HK-2 (cell line): ENCODE results near the gene ROBO4.

Source experiments
- DNase-seq: peaks from one replicate; pipeline ENCODE4 v3.0.0-alpha.2; 2018; ENCODE audit not compliant: unreplicated experiment

The ROBO4 gene

GRCh38 chr11:124897674-124898262, at the start of gene ROBO4:
Gene ROBO4 (minus strand): TSS chr11:124897865. CDS start chr11:124897795, 70 bp downstream.
- DNase-seq, result no peak

DNA sequence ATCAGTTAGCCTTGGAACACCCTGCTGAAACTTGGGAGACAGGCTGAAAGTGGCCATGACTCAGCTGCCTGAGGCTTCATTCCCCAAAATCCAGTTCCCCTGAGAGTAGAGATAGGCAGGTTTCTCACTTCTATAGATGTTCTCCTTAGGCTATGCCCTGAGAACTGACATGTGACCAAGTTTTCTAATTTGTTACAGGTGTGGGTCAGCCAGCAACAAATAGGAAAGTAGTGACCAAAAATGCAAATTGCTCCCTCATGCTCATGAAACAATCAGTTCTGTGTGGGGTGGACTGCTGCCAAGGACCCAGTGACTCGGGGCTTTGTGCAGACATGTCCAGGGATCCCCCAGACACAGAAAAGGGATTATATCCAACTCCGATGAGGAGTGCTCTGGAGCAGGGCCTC, 49.1 kb upstream of the ROBO4 start:
- DNase-seq, result no peak

- DNase-seq, result no peak
Observed at GRCh38 chr11:124945826-124946225, 48.2 kb upstream of the ROBO4 start.

DNA sequence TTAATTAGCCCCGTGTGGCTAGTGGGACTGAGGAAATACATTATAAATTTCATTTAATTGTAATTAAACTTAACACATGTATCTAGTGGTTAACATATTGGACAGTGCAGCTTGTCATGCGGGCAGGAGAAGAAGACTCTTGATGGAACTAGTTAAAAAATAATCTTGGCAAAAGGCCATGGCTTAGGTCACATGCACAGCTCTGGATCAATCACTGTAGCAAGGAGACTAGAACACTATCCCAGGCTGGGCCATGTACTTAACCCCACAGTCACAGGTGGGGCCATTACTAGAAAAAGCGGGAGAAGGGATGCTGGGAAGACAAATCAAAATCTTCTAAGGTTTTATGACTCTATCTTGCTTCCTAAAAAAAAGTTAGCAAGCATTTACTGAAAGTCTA, 46.9 kb upstream of the ROBO4 start:
- DNase-seq, result no peak

DNA sequence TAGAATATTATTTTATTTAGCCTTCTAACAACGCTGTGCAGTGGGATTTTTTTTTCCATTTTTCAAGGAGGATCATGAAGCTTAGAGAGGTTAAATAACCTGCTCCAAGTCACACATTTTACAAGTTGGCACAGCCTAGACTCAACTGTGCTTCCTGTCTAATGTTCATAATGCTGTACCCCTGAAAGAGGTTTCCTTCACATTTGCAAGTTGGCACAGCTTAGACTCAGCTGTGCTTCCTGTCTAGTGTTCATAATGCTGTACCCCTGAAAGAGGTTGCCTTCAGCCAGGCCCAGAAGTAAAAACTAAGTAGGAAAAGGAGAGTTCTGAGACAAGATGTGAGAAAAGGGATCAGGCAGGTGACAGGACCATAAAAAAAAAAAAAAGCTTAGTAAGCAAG, 46.1 kb upstream of the ROBO4 start:
- DNase-seq, result no peak

GRCh38 chr11:124943254-124943616, 45.6 kb upstream of the ROBO4 start:
- DNase-seq, result no peak

DNA sequence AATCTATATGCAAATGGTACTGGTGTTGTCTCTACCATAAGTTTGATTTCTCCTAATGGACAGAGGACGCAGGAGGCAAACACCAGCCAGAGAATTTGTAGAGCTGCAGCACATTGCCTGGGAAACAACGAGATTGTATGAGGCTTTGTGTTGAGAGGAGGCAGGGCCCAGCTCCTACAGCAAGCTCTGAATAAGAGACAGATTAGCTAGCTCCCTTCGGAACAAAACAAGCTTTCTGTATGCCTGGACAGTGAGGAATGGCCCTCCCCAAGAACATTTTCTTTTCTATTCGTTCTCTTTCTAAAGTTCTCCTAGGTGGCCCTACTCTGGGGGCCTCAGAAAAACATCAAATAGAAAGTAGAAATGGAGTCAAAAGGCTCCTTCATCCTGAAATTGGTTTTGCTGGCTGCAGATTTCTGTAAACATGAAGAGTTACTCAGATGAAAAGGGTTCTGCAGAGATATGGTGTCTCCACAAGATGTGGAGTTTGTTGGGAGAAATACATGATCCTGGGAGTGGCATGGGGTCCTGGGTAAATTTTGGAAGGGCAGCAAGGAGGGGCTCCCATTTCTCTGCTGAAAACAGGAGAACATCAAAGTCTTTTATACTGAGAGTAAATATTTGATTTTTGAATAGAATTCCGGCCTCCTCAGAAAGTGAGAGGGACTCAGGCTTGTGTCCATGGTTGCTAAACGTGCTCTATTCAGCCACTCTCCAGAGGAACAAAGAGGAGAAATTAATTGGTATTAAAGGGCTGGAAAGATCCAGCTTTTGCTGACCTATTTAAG, 45.0 kb upstream of the ROBO4 start:
- no peak for DNase-seq

DNA sequence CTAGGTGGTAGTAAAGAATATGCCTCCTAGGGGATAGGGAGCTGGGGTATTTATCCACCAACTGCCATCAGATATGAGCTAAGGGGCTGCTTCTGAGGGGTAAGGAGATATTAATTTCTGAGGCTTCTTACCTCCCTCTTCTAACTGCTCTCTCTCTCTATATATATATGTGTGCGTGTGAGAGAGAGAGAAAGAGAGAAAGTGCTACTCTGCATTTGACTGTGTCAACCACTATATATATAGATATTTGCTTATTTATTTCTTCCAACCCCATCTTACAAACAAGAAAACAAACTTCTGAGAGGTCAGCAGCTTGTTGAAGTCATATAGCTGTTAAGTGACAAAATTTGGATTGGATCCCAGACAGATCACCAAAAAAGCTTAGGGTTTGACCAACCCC, 44.0 kb upstream of the ROBO4 start:
- DNase-seq, result no peak

DNA sequence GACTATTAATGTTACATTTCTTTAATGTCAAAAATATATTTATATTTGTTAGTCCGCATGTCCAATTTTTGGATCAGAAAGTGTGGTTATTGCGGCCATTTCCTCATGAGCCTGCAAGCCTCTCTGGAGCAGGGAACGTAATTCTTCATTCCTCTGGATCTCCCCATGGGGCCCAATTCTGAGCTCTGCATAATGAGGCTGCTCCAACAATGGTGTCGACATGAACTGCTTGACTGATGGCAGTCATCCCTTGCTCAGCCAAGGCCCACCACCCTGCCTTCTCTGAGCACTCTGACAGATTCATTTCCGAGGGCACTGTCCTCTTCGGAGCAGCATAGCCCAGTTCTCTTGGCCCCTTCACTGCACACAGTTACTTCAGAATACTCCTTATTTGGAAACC, 41.3 kb upstream of the ROBO4 start:
- no peak for DNase-seq

GRCh38 chr11:124938206-124938765, 40.6 kb upstream of the ROBO4 start:
- DNase-seq, result no peak

- DNase-seq, result no peak
Observed at GRCh38 chr11:124937336-124937935, 39.8 kb upstream of the ROBO4 start.

- DNase-seq, result no peak
Observed at GRCh38 chr11:124935548-124936514, 38.2 kb upstream of the ROBO4 start, which contains the start of gene HEPACAM. Gene HEPACAM (minus strand): TSS chr11:124936047. CDS start chr11:124936006, 41 bp downstream.

DNA sequence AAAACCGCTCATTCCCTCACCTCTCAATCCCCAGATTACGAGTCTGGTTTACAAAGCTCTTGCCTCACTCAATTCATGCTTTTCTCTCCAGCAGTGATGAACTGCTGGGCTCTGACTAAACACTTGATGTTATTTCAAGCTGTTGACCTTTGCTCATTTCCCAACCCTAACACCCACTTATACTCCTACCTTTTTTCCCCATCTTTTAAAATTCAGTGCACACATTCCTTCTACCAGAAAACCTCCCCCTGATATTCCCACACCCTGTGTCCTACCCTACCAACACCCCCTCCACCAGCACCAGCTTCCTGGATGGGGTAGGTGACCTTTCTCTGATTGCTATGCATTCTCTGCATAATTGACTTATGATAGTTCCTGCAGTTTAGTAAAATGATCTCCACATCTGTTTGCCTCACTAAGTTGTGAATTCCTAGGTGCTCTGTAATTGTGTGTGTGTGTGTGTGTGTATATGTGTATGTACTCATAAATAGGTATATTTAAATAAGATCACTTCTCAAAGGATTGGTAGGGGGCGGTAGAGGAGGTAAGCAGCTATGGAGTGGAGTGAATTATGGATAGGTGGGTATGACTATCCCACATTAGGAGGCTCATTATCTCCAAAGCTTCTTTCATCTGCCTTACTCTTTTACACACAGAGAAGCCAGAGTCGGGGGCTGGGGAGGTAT, 37.3 kb upstream of the ROBO4 start:
- no peak for DNase-seq

DNA sequence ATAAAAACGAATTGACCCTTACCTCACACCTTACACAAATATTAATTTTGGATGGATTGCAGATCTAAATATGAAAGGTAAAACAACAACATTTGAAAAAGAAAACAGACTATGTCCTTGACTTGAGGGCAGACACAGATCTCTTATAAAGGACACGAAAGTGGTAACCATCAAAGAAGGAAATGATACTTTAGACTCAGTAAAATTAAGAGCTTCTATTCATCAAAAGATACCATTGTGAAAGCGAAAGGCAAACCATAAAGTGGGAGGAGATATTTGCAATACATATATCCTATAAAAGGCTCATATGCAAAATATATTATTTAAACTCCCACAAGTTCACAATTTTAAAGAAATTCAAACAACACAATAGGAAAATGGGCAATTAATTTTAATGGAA, 33.1 kb upstream of the ROBO4 start:
- DNase-seq, result no peak

DNA sequence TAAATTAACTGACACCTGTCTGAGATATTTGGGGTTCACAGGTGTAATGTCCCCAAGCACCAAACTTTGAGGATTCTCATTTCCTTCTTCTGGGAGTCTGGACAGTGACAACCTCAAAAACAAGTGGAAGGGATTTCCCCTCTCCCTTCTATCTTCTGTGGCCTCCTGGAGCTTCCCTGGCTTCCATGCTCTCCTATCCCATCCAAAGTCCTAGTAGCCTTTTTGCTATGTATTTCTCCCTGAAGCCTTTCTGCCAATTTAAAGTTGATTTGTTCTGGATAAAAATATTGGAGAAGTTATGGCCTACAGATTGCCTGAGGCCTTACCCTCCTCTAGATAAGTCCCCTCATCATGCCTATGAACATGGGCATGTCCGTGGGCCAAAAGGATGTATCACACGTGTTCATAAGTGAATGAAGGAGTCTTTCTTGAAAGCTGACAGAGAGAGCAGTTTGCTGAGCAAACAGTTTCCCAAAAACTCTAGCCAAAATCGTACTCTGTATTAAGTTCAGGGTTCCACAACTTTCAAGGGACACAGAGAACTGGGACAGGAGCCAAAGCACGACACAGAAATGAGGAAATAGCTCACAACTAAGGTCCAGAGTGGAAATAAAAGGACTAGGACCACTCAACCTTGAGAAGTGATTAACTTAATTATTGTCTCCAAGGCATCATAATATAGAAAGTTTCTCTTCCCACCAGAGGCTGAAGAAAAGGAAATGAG, 31.4 kb upstream of the ROBO4 start:
- no peak for DNase-seq

- no peak for DNase-seq
Observed at GRCh38 chr11:124923296-124923695, 25.6 kb upstream of the ROBO4 start.

- DNase-seq, result no peak
Observed at GRCh38 chr11:124922831-124923230, 25.2 kb upstream of the ROBO4 start.

GRCh38 chr11:124920870-124921609, 23.4 kb upstream of the ROBO4 start:
- DNase-seq, result peak; percentile 88

DNA sequence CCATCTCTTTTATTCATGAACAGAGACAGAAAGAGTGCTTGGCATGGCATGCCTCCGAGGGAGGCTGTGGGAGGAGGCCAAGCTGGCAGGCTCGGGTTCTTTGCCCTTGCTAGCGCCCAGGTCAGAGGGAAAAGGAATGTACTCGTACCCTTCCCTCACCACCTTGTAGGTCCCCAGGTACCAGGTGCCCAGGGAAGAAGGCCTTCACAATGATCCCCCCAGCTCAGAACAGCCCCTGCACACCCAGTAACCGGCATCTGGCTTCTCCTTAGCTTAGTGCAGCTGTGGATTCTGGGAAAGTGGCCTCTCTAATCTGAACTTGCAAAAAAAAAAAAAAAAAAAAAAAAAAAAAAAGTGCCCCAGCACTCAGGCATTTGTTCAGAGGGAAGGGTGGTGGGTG, 22.7 kb upstream of the ROBO4 start:
- DNase-seq, result no peak

- DNase-seq, result no peak
Observed at GRCh38 chr11:124919898-124920297, 22.2 kb upstream of the ROBO4 start.
